ENCODE data around the gene ARNT2. TPM values are rescaled to one million over a fixed set of nuclear protein-coding genes. Genes with fewer than 3 reads are reported as not detected.

Gene ARNT2
- 1.3 and 3.6 TPM in 2 replicates for total RNA-seq (2022)
- percentile 32 among the genes with signal in this experiment for Bru-seq, nascent RNA
- percentile 29 among the genes with signal in this experiment for BruChase-seq, experiment 1, labeled RNA remaining after a 6-hour chase
- BruChase-seq, experiment 2, labeled RNA remaining after a 2-hour chase: percentile 28 among the genes with signal in this experiment
- long read RNA-seq, partial matches to known transcripts: 0 of 1 reads
- long read RNA-seq, other reads (novel, unspliced or antisense): 1 of 1 reads

DNA sequence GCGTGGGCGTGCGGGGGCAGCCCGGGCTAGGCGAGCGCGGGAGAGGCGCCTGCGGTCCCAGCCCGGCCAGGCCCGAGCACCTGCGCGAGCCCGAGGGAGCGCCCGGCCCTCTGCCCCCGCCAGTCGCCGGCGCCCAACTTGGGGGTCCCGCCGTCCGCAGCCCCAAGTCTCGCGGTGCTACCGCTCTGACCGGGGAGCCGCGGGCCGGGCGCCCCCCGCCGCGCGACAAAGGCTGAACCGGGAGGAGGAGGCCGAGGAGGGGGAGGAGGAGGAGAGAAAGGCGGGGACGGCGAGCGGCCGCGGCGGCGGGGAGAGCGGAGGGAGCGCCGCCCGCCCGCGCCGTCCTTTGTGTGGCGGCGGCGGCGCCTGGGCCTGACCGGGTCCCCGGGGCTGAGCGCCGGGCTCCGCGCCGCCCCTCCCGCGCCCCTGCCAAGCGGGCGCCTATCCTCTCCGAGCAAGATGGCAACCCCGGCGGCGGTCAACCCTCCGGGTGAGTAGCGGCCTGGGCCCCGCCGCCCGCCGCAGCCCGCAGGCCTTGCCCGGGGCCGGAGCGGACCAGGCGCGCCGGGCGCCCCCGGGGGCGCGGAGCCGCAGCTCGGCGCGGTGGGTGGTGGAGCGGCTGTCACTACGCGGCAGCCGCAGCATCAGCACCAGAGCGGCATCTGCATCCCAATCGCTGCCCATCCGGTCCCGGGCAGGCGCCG, at the start of gene ARNT2:
Gene ARNT2 (plus strand): TSS at position 326 of the 704 bp plus-strand sequence. CDS start 134 bp downstream, at position 460.
- CTCF ChIA-PET: interaction anchor here (1.2 kb wide), 1 partner anchor 15 kb away, joined by 3 read pairs; no protein-coding TSS in a partner anchor
- Mint-ChIP-seq H3K4me1 (ENCODE audit: low read depth, unreplicated experiment) (no peaks in the 10 kb centered on the region), H3K9me3 (ENCODE audit: low read depth, unreplicated experiment) (no peaks in the 10 kb centered on the region), H3K4me3 (ENCODE audit: low read depth, unreplicated experiment) (peak within 1 kb of the TSS; percentile 59), H3K27ac (ENCODE audit: unreplicated experiment) (no peak within 1 kb of the TSS), H3K27me3 (ENCODE audit: unreplicated experiment) (peaks cover 86% of the 10 kb centered on the region), H3K36me3 (ENCODE audit: insufficient read depth, unreplicated experiment) (no peaks in the 10 kb centered on the region)
- TF ChIP-seq, protein P1, sequence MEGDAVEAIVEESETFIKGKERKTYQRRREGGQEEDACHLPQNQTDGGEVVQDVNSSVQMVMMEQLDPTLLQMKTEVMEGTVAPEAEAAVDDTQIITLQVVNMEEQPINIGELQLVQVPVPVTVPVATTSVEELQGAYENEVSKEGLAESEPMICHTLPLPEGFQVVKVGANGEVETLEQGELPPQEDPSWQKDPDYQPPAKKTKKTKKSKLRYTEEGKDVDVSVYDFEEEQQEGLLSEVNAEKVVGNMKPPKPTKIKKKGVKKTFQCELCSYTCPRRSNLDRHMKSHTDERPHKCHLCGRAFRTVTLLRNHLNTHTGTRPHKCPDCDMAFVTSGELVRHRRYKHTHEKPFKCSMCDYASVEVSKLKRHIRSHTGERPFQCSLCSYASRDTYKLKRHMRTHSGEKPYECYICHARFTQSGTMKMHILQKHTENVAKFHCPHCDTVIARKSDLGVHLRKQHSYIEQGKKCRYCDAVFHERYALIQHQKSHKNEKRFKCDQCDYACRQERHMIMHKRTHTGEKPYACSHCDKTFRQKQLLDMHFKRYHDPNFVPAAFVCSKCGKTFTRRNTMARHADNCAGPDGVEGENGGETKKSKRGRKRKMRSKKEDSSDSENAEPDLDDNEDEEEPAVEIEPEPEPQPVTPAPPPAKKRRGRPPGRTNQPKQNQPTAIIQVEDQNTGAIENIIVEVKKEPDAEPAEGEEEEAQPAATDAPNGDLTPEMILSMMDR (IDR thresholded peaks at IDR 0.05; ENCODE audit: unreplicated experiment): no peak
- peak; percentile 35 for DNase-seq
- intact Hi-C loops (cut with micrococcal nuclease; ENCODE audit: unreplicated experiment): no loop called here
- no TSS peak for BruUV-seq (replicated peaks)

DNA sequence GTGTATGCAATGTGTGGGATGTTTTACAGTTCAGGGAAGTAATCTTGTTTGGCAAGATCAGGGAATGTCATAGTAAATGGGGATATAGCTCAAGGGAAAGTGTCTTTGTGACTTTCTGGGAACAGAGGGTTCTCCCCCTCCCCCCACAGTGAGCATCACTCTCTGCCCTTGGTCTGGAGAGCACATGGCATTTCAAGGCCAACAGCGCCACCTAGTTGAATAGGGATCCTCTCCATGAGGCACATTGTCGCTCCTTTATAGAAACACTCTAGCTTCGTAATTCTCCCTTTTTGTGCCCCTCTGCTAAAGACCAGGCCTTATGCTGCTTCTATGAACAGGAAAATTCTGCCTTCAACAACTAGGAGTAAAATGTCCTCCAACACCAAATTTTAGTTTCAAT, 37.1 kb upstream of the ARNT2 start:
- intact Hi-C loops (cut with micrococcal nuclease; ENCODE audit: unreplicated experiment): no loop called here
- CTCF ChIA-PET: no interaction called here
- TF ChIP-seq, protein P1 (IDR thresholded peaks at IDR 0.05; ENCODE audit: unreplicated experiment): peak; percentile 28
- H3K27me3 Mint-ChIP-seq (ENCODE audit: unreplicated experiment): peaks cover 37% of the 10 kb centered on the region
- peak; percentile 11 for DNase-seq
- no peak overlapping the region for H3K4me3 Mint-ChIP-seq (ENCODE audit: low read depth, unreplicated experiment)
- H3K27ac Mint-ChIP-seq (ENCODE audit: unreplicated experiment): no peak overlapping the region
- H3K36me3 Mint-ChIP-seq (ENCODE audit: insufficient read depth, unreplicated experiment): no peaks in the 10 kb centered on the region
- H3K9me3 Mint-ChIP-seq (ENCODE audit: low read depth, unreplicated experiment): peaks cover 7% of the 10 kb centered on the region
- no peaks in the 10 kb centered on the region for H3K4me1 Mint-ChIP-seq (ENCODE audit: low read depth, unreplicated experiment)
- BruUV-seq (replicated peaks): no TSS peak

DNA sequence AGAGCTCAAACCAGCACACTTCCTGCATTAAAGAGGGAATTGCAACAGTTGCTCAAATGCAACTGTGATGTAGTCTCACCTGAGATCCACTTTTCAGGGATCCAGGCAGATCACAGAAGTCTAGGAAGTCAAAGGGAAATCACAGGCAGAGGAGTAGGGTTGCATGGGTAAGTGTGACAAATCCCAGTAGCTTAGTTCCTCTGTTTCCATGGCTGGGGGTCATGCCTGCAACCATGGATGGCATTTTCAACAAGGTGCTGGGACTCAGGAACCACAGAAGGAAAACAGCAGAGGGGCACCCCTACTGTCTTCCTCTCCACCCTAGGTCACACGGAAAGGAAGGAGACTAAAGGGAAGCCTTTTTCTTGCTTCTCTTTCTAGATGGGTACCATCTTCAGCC, 36.5 kb upstream of the ARNT2 start:
- CTCF ChIA-PET: no interaction called here
- intact Hi-C loops (cut with micrococcal nuclease; ENCODE audit: unreplicated experiment): no loop called here
- Mint-ChIP-seq H3K4me3 (ENCODE audit: low read depth, unreplicated experiment) (no peak overlapping the region), H3K4me1 (ENCODE audit: low read depth, unreplicated experiment) (no peaks in the 10 kb centered on the region), H3K27ac (ENCODE audit: unreplicated experiment) (no peak overlapping the region), H3K36me3 (ENCODE audit: insufficient read depth, unreplicated experiment) (no peaks in the 10 kb centered on the region), H3K27me3 (ENCODE audit: unreplicated experiment) (peaks cover 32% of the 10 kb centered on the region), H3K9me3 (ENCODE audit: low read depth, unreplicated experiment) (peaks cover 7% of the 10 kb centered on the region)
- no TSS peak for BruUV-seq (replicated peaks)
- DNase-seq: no peak
- TF ChIP-seq, protein P1 (IDR thresholded peaks at IDR 0.05; ENCODE audit: unreplicated experiment): no peak

DNA sequence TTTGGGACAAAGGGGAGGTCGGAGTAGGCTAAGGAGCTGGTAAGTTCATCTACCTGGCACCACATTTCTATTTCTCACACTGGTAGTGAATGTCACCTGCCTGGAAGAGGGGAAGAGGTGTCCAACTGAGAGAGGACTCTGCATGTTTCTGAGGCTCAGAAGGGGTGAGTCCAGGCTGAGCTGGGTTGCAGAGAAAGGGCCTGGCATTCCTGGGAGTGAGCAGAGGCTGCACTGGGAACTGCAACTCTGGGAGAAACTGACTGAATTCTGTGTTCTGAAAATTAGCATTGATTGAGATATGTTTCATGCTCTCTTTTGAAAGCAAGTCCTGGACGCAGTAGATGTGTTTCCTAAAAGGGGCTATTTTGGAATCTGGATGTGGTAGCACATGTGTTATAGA, 32.3 kb upstream of the ARNT2 start:
- no peak overlapping the region for H3K27ac Mint-ChIP-seq (ENCODE audit: unreplicated experiment)
- intact Hi-C loops (cut with micrococcal nuclease; ENCODE audit: unreplicated experiment): no loop called here
- no peaks in the 10 kb centered on the region for H3K36me3 Mint-ChIP-seq (ENCODE audit: insufficient read depth, unreplicated experiment)
- H3K4me1 Mint-ChIP-seq (ENCODE audit: low read depth, unreplicated experiment): no peaks in the 10 kb centered on the region
- no TSS peak for BruUV-seq (replicated peaks)
- peaks cover 7% of the 10 kb centered on the region for H3K9me3 Mint-ChIP-seq (ENCODE audit: low read depth, unreplicated experiment)
- H3K4me3 Mint-ChIP-seq (ENCODE audit: low read depth, unreplicated experiment): no peak overlapping the region
- peaks cover 21% of the 10 kb centered on the region for H3K27me3 Mint-ChIP-seq (ENCODE audit: unreplicated experiment)
- CTCF ChIA-PET: no interaction called here
- TF ChIP-seq, protein P1 (IDR thresholded peaks at IDR 0.05; ENCODE audit: unreplicated experiment): no peak
- no peak for DNase-seq

Data from Calu3 (cell line).